ENCODE data around the gene ASCL2. TPM values are rescaled to one million over a fixed set of nuclear protein-coding genes. Genes with fewer than 3 reads are reported as not detected.

Gene ASCL2
- total RNA-seq, 1 donor from 2014 or later = 5.6 TPM

GRCh38 chr11:2313051-2313951, 42.9 kb upstream of the ASCL2 start:
- DNase-seq (ENCODE audit: extremely low spot score, unreplicated experiment) = no peak
- Mint-ChIP-seq H3K27me3 (no peaks in the 10 kb centered on the region), H3K9me3 (no peaks in the 10 kb centered on the region), H3K36me3 (no peaks in the 10 kb centered on the region), H3K4me3 (no peak overlapping the region), H3K4me1 (ENCODE audit: unreplicated experiment) (peaks cover 6% of the 10 kb centered on the region), H3K27ac (no peak overlapping the region)
- TF ChIP-seq CTCF (conservative IDR thresholded peaks at IDR 0.05) = no peak

DNA sequence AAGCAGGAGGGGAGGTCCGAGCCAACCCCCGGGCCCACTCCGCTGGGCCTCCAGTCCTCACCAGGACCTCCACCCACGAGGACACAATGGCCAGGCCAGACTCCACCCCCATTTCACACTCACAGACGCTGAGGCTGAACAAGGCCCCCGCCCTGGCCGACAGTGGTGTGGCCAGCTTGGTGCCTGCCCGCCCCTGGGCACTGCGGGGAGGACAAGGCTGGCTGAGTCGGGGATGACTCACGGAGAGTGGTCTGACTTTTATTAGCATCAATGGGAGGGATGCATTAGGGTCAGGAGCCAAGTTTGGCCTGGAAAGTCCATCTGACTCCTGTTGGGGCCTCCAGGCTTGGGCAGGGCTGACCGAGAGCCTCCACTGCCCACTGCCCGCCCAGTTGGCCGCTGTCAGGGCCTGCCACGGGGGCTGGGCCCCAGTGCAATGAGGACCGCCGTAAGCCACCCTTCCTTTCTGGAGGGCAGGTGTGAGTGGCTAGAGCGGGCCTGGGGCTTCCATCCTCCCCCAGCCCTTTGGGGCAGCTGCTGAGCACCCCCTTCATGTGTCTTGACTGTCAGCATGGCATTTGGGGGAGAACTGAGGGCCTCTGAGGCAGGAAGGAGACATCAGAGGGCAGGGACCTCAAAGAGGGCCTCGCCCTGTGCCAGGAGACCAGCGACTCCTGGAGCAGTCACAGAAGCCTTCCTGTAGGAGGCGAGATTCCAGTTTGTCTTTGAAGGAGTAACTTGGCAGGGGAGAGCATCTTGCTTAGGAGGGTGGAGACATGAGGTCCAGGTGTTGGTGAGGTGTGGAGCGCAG, 42.0 kb upstream of the ASCL2 start:
- no peaks in the 10 kb centered on the region for H3K27me3 Mint-ChIP-seq
- H3K27ac Mint-ChIP-seq = no peak overlapping the region
- H3K4me3 Mint-ChIP-seq = no peak overlapping the region
- H3K36me3 Mint-ChIP-seq = no peaks in the 10 kb centered on the region
- no peak for DNase-seq (ENCODE audit: extremely low spot score, unreplicated experiment)
- TF ChIP-seq CTCF (conservative IDR thresholded peaks at IDR 0.05) = no peak
- no peaks in the 10 kb centered on the region for H3K9me3 Mint-ChIP-seq
- peaks cover 9% of the 10 kb centered on the region for H3K4me1 Mint-ChIP-seq (ENCODE audit: unreplicated experiment)

DNA sequence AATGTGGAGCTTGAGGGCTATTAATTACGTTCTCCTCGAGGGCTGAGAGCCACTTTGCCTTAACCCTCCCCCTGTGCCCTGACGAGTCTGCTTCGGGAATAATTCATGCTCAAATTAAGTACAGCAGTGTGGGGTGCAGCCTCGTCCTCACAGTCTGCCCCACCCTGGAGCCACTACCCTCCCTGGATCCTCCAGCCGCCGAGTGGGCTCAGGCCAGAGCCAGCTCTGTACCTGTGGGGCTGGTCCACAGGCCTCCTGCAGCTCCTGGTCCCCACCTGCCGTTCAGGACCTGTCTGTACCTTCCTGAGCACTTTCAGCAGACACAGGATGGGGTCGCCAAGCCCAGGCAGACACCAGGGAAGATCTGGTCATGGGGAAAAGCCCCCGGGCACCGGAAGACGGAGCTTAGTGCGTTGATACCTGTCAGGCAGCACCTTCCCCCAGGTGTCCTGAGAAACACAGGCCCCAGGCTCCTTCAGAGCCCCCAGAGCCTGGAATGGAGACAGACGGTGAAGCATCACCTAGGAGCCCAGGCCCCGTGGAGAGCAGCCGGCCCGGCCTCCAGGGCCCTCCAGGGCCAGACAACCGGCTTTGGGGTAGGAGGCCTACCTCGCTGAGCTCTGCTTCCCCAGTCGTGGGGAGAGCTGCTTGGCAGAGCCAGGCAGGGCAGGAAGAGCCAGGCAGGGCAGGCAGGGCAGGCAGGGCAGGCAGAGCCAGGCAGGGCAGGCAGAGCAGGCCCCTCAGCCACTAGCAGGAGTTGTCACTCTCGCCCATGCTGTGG, 41.2 kb upstream of the ASCL2 start:
- Mint-ChIP-seq H3K9me3 (no peaks in the 10 kb centered on the region), H3K4me3 (no peak overlapping the region)
- TF ChIP-seq CTCF (conservative IDR thresholded peaks at IDR 0.05) = no peak

GRCh38 chr11:2310786-2311352, 40.5 kb upstream of the ASCL2 start:
- DNase-seq (ENCODE audit: extremely low spot score, unreplicated experiment) = no peak
- Mint-ChIP-seq H3K27ac (no peak overlapping the region), H3K36me3 (no peaks in the 10 kb centered on the region), H3K27me3 (no peaks in the 10 kb centered on the region), H3K9me3 (no peaks in the 10 kb centered on the region), H3K4me1 (ENCODE audit: unreplicated experiment) (peaks cover 16% of the 10 kb centered on the region), H3K4me3 (no peak overlapping the region)
- TF ChIP-seq CTCF (conservative IDR thresholded peaks at IDR 0.05) = no peak

More for the DNA sequence above, 41.2 kb upstream of the ASCL2 start:
- Mint-ChIP-seq H3K27me3 (no peaks in the 10 kb centered on the region), H3K27ac (no peak overlapping the region), H3K36me3 (no peaks in the 10 kb centered on the region), H3K4me1 (ENCODE audit: unreplicated experiment) (peaks cover 10% of the 10 kb centered on the region)
- DNase-seq (ENCODE audit: extremely low spot score, unreplicated experiment) = no peak

Measured in type B pancreatic cell (in vitro differentiated cells).